GM19239 (cell line): ENCODE data around the gene PPIF.

Experiments
- DNase-seq: peaks from one replicate; pipeline ENCODE4 v3.0.0; 2011; ENCODE audit warnings: low spot score; ENCODE audit not compliant: insufficient read length
- FAIRE-seq: peaks from 2 replicates; lab custom pipeline; 2011; peaks lifted over from hg19 to GRCh38; lab: Jason Lieb, UNC

The PPIF gene

DNA sequence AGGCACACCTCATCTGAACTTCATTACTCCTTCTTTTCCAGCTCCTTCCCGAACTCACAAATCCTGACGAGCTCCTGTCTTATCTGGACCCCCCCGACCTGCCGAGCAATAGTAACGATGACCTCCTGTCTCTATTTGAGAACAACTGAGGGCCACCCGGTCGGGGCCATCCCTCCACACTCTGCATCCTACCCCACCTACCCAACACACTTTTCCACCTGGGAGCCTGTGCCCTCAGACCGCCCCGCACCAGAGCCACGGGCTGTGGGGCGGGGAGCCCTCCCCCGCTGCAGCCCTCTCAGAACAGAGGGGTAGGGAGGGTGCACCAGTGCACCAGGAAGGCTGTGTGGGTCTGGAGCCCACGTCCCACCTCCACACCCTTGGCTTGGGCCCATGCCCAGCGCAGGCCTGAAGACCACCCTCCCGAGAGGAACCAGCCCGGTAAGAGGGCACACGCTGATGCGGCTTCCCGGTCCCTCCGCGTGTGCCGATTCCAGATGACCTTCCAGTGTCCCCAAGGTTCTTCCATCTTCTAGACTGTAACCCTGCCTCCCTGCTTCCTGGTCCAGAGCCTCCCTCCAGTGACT lies 34.6 kb upstream of the PPIF start:
- FAIRE-seq (no peak), DNase-seq (no peak)

- FAIRE-seq (no peak), DNase-seq (no peak)
These were observed 33.9 kb upstream of the PPIF start for GRCh38 chr10:79313320-79313719.

- FAIRE-seq (no peak), DNase-seq (no peak)
These were observed 33.3 kb upstream of the PPIF start for GRCh38 chr10:79313911-79314439.

DNA sequence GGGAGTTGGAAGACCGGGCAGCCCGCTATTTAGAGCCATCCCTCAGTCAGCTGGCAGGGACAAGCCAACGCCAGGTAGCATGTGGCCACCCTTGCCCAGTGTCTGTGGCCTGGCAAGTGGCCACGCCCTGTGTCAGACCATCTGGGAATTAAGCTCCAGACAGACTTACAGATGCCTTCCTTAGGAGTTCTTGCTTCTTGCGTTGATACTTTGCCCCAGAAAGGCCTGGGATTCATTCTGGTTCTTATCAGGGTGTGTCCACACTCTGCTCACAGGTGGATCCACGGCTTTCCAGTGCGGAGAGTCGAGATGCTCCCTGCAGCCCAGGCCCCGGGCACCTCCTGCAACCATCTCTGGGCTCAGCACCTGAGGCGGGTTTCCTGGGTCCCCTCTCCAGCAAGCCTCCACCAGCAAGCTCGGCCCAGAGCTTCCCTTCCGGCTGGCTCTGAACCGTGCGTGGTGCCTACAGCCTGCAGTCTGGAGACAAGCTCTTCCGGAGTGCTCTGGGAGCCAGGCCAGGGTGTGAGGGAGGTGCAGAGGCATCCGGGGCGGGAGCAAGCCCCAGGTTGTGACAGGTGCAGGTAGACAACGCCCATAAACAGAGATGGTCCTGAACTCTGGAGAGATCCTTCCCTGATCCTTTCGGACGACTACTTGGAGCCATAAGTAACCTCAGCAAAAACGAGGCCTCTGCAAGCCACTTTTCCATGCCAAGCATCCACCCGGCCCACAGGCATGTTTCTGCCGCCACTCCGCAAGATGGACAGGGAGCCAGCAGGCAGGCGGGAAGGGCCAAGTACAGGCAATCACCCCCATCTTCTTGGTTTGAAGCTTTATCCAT lies 32.3 kb upstream of the PPIF start:
- no peak for FAIRE-seq
- DNase-seq = no peak

DNA sequence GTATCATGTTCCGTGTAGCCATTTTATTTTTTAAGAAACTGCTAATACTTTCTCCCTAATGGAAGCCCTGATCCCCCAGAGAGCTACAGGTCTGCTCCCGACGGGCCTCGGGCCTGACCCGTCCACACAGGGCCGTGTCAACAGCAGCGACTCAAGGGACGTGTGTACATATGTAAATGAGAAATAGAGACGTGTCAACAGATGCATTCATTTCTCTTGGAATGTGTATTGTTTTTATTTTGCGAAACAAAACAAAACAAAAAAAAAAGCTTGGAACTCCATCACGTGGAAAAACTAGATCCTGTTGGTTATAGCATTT lies 31.7 kb upstream of the PPIF start:
- FAIRE-seq = no peak

DNA sequence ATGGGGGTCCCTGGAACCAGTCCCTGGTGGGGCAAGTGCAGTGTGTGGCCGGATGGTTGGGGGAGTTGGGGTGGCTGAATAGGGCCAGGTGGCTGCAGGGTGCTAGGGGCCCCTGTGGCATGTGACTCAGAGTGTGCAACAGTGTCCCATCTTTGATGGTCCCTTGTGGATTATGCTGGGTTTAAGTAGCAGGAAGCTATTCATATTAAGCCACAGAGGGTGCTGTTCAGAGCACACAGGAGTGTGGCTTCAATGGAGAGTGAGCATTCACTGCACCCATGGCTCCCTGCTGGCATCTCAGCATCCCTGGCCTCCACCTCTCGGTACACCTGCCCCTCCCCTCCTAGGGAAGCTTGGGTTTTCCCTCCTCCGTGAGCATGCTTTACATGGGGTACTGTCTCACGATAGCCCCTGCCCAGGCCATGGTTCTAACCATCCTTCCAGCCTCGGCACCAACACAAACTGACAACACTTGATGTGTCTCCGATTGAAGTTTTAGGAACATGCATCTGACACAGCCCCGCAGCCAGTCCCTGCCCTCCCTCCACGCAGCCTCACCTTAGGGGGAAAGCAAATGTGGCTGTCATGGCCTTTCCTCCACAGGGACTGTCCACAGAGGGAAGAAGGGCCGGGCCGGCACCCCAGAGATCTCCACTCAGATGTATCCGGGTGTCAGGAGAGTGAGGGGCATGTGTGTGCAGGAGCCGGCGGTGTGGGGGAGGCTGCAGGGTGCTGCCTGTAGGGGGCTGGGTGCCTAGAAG lies 30.4 kb upstream of the PPIF start:
- FAIRE-seq = peak; percentile 86
- peak; percentile 62 for DNase-seq

More for the DNA sequence above, 31.7 kb upstream of the PPIF start:
- no peak for DNase-seq

GRCh38 chr10:79318369-79318768 lies 28.9 kb upstream of the PPIF start:
- DNase-seq = no peak
- FAIRE-seq = no peak

GRCh38 chr10:79319115-79319771 lies 28.0 kb upstream of the PPIF start:
- FAIRE-seq (no peak), DNase-seq (no peak)

- DNase-seq (no peak), FAIRE-seq (no peak)
These were observed 27.0 kb upstream of the PPIF start for GRCh38 chr10:79320316-79320715.

DNA sequence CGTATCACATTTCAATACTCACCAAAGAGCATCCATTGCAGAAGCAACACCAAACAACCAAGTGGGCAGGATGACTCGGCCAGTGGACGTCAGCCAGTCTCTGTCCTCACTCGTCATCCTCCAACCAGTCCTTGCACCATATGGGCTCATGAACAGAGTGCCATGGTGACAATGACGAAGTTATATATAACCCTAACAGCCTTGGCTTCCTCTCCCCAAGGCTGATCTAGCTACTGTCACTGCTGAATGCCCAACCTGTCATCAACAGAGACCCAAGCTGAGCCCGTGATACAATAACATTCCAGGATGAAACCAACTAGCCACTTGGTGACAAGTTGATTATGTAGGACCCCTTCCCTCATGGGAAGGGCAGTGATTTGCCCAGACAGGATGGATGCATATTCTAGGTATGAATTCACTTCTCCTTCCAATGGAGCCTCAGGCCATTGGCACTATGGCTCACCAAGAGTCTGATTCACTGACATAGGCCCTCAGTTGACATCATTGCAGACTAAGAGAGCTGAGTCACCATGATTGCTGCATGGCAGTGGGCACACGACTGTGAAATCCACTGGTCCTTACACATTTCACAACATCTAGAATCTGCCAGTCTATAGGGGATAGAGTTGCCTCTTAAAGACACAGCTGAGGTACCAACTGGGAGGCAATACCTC lies 26.3 kb upstream of the PPIF start:
- DNase-seq (no peak), FAIRE-seq (no peak)

GRCh38 chr10:79321494-79321882 lies 25.8 kb upstream of the PPIF start:
- no peak for FAIRE-seq
- no peak for DNase-seq

DNA sequence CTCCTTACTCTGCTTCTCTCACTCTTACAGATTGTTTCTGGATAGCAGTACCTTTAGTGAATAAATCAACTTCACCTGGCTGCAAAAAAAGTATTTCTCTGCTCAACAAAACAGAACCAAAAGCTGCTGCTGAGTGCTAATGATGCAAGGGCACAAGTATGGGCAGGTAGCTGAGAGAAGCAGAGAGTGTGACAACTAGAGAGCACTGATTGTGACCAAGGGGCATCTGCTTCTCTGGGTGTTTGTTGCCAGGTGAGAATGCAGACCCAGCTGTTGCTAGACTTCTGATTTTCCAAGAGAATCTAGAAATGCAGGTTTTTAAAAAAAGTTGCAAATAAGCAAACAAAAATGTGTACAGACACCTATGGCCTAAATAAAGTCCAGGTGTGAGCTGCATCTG lies 25.3 kb upstream of the PPIF start:
- FAIRE-seq = no peak
- no peak for DNase-seq

GRCh38 chr10:79322616-79323543 lies 24.4 kb upstream of the PPIF start:
- no peak for DNase-seq
- FAIRE-seq = peak; percentile 84

DNA sequence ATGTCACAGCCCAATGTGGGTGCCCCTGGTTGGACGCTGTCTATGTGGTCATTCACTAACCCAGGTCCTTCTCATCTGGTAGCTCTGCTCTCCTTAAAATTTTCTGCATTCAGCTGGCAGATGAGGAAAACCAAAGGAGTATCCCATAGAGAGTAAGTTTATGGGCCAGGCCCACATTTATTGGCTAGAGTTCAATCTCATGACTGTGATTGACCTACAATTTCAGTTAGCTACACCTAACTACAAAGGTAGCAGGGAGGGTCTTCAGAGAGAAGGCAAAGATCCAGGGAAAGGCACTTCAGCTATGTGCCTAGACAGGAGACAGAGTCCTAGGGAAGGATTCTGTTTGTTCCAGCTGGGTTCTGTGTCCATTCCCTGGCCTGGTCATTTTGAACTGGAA lies 23.7 kb upstream of the PPIF start:
- no peak for DNase-seq
- FAIRE-seq = no peak

DNA sequence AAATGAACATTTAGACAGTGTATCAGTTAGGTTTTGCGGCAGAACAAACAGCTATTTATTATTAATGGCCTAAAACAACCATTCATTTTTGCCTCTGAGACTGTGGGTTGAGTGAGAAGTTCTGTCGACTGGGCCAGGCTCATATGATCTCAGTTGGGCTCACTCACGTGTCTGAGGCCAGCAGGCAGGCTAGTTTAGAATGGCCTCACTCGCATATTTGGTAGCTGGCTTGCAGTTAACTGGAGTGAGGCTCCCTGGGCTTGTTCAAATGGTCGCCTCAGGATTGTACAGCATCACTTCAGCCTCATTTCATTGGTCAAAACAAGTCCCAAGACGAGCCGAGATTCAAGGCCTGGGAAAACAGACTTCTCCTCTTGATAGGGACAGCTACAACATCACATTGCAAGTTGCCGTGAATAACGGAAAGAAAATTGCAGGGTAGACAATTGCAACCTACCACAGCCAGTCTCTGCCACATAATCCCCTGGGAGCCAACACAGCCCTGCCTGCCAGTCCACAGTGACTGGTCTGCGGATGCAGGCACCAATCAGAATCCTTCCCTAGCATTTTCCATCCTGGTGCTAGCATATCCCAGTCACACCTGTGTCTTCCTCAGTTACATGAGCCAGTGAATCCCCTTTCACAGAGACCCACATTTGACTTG lies 23.1 kb upstream of the PPIF start:
- DNase-seq (no peak), FAIRE-seq (no peak)

DNA sequence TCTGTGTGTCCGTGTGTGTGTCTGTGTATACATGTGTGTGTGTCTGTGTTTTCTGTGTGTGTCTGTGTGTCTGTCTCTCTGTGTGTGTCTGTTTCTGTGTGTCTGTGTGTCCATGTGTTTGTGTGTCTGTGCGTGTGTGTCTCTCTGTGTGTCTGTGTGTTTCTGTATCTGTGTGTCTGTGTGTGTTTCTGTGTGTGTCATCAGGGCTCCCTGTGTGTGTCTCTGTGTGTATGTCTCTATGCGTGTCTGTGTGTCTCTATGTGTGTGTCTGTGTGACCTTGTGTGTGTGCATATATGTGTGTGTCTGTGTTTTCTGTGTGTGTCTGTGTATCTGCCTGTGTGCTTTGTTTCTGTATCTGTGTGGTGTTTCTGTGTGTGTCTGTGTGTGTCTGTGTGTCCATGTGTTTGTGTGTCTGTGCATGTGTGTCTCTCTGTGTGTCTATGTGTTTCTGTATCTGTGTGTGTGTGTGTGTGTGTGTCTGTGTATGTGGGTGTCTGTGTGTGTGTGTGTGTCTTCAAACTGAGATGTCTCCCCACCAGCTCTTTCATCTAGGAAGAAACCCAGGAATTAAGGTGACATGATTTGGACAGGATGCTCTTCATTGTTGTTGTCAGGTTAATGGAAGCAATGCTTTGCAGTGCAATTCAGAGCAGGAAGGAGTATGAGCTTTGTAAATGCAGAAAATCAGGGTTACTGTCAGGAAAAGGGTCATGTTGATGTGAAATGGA lies 20.7 kb upstream of the PPIF start:
- FAIRE-seq = peak; percentile 86

DNA sequence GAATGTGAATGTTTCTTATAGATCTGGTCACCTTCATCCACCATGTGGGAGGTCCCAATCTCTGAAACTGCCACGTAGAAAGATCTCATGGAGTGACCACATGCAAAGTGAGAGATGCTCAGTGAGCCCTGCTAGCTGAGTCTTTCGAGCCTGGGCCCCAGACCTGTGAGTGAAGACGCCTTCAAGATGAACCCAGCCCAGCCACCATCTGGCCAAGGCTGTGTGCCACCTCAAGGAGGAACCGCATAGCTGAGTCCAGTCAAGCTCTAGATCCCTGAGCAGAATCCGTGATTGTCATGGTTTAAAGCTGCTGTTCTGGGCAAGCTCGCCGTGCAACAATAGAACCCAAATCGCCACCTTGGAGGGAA lies 20.2 kb upstream of the PPIF start:
- no peak for DNase-seq
- FAIRE-seq = no peak

More for the DNA sequence above, 20.7 kb upstream of the PPIF start:
- no peak for DNase-seq

- no peak for FAIRE-seq
- no peak for DNase-seq
These were observed 19.0 kb upstream of the PPIF start for GRCh38 chr10:79328147-79328701.
